GM12891 (cell line): Measurements from ENCODE around the gene C4A.
"Not testable (repeated sequence)": the region's sequence is repeated elsewhere in the genome, so short reads cannot be mapped to it uniquely, and the experiment has no call there.

Experiments used
- PAX5 ChIP-seq: IDR thresholded peaks from 2 replicates; pipeline ENCODE4 v1.6.1; 2011; ENCODE audit warnings: low read length, moderate library complexity, mild to moderate bottlenecking; ENCODE audit not compliant: insufficient read depth, severe bottlenecking
- POLR2A ChIP-seq: IDR thresholded peaks from 2 replicates; pipeline ENCODE4 v1.6.1; 2011; ENCODE audit warnings: low read depth, low read length, control low read depth
- POLR2AphosphoS5 ChIP-seq: IDR thresholded peaks from 2 replicates; pipeline ENCODE4 v1.6.1; 2011; ENCODE audit warnings: low read depth, low read length, control low read depth
- POU2F2 ChIP-seq: IDR thresholded peaks from 2 replicates; pipeline ENCODE4 v1.6.1; 2011; ENCODE audit warnings: low read depth, mild to moderate bottlenecking, control low read depth, low read length, moderate library complexity
- SPI1 ChIP-seq: IDR thresholded peaks from 2 replicates; pipeline ENCODE4 v1.6.1; 2011; ENCODE audit warnings: low read depth, low read length, control low read depth
- TAF1 ChIP-seq: IDR thresholded peaks from 2 replicates; pipeline ENCODE4 v1.6.1; 2011; ENCODE audit warnings: low read depth, low read length, control low read depth

DNA sequence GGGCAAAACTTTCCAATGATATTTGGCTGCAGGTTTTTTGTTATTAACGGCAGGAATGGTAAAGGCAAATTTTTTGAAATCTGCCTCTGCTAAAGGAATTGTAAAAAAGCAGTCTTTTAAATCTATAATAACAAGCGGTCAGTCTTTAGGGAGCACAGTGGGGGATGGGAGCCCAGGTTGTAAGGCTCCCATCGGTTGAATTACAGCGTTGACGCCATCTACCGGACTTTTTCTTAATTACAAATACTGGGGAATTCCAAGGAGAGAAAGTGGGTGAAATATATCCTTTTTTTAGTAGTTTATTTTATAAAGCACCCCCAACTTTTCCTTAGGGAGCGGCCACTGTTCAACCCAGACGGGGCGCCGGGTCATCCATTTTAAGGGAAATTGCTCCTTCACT is 40.2 kb downstream of the C4A start:
- not testable (repeated sequence) for TF ChIP-seq POLR2AphosphoS5, POLR2A, PAX5, TAF1, SPI1, POU2F2
